Astrocyte (in vitro differentiated cells and primary cell): Measurements from ENCODE around the gene PRRG1.

Experiments used
- CTCF ChIP-seq: IDR thresholded peaks from 2 replicates; pipeline ENCODE4 v1.5.1; 2011; ENCODE audit warnings: low read depth, mild to moderate bottlenecking, inconsistent platforms, low read length, moderate library complexity; ENCODE audit not compliant: insufficient read depth
- EZH2 ChIP-seq: IDR thresholded peaks from 2 replicates; pipeline ENCODE4 v1.6.1; 2012; ENCODE audit warnings: mild to moderate bottlenecking, low read length, inconsistent platforms; ENCODE audit not compliant: insufficient read depth

GRCh38 chrX:37370499-37371141 is 21.5 kb downstream of the PRRG1 start:
- TF ChIP-seq EZH2 = no peak
- TF ChIP-seq CTCF = no peak
